IMR-90 (cell line): Measurements from ENCODE around the gene CABCOCO1. TPM values are rescaled to one million over a fixed set of nuclear protein-coding genes. Genes with fewer than 3 reads are reported as not detected.

Experiments used
- ATAC-seq: fragments of 200-7000 bp; cut with Tn5 transposase; 2 replicates; pipeline ENCODE4 v1.9.1; 2020; ENCODE audit warnings: low read depth, mild to moderate bottlenecking, moderate library complexity
- BruUV-seq: library from RNA; stranded (reverse); fragments of 400-500 nt; replicated peaks from 2 replicates; lab custom pipeline; 2021; lab: Mats Ljungman, UMichigan
- CTCF ChIA-PET: fragments of 300-600 bp; formaldehyde crosslinking; extraction: SDS; loops from one replicate; lab custom pipeline; 2021; ENCODE audit warnings: antibody characterized with exemption; lab: Yijun Ruan, JAX
- POLR2A ChIA-PET: fragments of 300-600 bp; sonication (Branson Sonifier 250); formaldehyde crosslinking; loops from one replicate; lab custom pipeline; 2022; ENCODE audit warnings: antibody characterized with exemption; ENCODE audit not compliant: unreplicated experiment; lab: Charles Lee
- DNase-seq: peaks from one replicate; pipeline ENCODE4 v3.0.0; 2013
- H2AFZ ChIP-seq: replicated peaks from 2 replicates; pipeline ENCODE3; 2013; ENCODE audit warnings: low read length, mild to moderate bottlenecking; ENCODE audit not compliant: poor library complexity
- H2AK5ac ChIP-seq: 2 replicates; pipeline ENCODE4 v1.6.1; 2013; ENCODE audit warnings: low read depth, low read length, inconsistent platforms
- H2AK9ac ChIP-seq: replicated peaks from 2 replicates; pipeline ENCODE3; 2013; ENCODE audit warnings: mild to moderate bottlenecking, low read depth, low read length, moderate library complexity; ENCODE audit not compliant: poor library complexity
- H2BK120ac ChIP-seq: 2 replicates; pipeline ENCODE4 v1.6.1; 2013; ENCODE audit warnings: low read depth, low read length, inconsistent platforms
- H2BK15ac ChIP-seq: 3 replicates; pipeline ENCODE4 v1.6.1; 2013; ENCODE audit warnings: low read depth, low read length, inconsistent platforms
- H2BK20ac ChIP-seq: 2 replicates; pipeline ENCODE4 v1.6.1; 2013; ENCODE audit warnings: low read depth, mild to moderate bottlenecking, inconsistent platforms, low read length, moderate library complexity
- H2BK5ac ChIP-seq: 2 replicates; pipeline ENCODE4 v1.6.1; 2013; ENCODE audit warnings: mild to moderate bottlenecking, low read depth, low read length, inconsistent platforms; ENCODE audit not compliant: poor library complexity, severe bottlenecking
- H3K14ac ChIP-seq: replicated peaks from 2 replicates; pipeline ENCODE4 v1.6.1; 2013; ENCODE audit warnings: low read depth, low read length, inconsistent platforms
- H3K18ac ChIP-seq: 2 replicates; pipeline ENCODE4 v1.6.1; 2013; ENCODE audit warnings: low read depth, low read length, control low read depth
- H3K23ac ChIP-seq: 2 replicates; pipeline ENCODE4 v1.6.1; 2013; ENCODE audit warnings: low read depth, low read length, inconsistent platforms
- H3K27ac ChIP-seq: 2 replicates; pipeline ENCODE4 v1.5.1; 2013; ENCODE audit warnings: mild to moderate bottlenecking, control low read depth, low read length; ENCODE audit not compliant: insufficient read depth
- H3K27me3 ChIP-seq: 2 replicates; pipeline ENCODE4 v1.6.1; 2013; ENCODE audit warnings: low read length; ENCODE audit not compliant: control insufficient read depth, insufficient read depth
- H3K36me3 ChIP-seq: 2 replicates; pipeline ENCODE4 v1.6.1; 2013; ENCODE audit warnings: low read length, mixed read lengths; ENCODE audit not compliant: control insufficient read depth, insufficient read depth
- H3K4ac ChIP-seq: 2 replicates; pipeline ENCODE4 v1.6.1; 2013; ENCODE audit warnings: low read depth, low read length, inconsistent platforms
- H3K4me1 ChIP-seq: 2 replicates; pipeline ENCODE4 v1.6.1; 2013; ENCODE audit warnings: low read length, mixed read lengths; ENCODE audit not compliant: control insufficient read depth, insufficient read depth
- H3K4me2 ChIP-seq: 2 replicates; pipeline ENCODE4 v1.6.1; 2013; ENCODE audit warnings: low read depth, mild to moderate bottlenecking, control low read depth, low read length, moderate library complexity
- H3K4me3 ChIP-seq: 2 replicates; pipeline ENCODE4 v1.5.1; 2013; ENCODE audit warnings: low read depth, mild to moderate bottlenecking, control low read depth, low read length, moderate library complexity; ENCODE audit not compliant: insufficient read depth
- H3K56ac ChIP-seq: 2 replicates; pipeline ENCODE4 v1.6.1; 2013; ENCODE audit warnings: low read length, inconsistent platforms; ENCODE audit not compliant: insufficient read depth; ENCODE audit errors: extremely low read depth
- H3K79me1 ChIP-seq, 2 experiments: 2 replicates each; pipeline ENCODE4 v1.6.1; 2013; ENCODE audit warnings: low read length in 2 of 2, inconsistent platforms in 1 of 2, low read depth in 1 of 2
- H3K9ac ChIP-seq: 2 replicates; pipeline ENCODE4 v1.6.1; 2013; ENCODE audit warnings: low read depth, low read length, control low read depth
- H3K9me1 ChIP-seq: 2 replicates; pipeline ENCODE4 v1.6.1; 2013; ENCODE audit warnings: low read length, inconsistent platforms; ENCODE audit not compliant: insufficient read depth
- H3K9me3 ChIP-seq: 2 replicates; pipeline ENCODE4 v1.6.1; 2013; ENCODE audit warnings: low read length; ENCODE audit not compliant: control insufficient read depth, insufficient read depth
- H4K20me1 ChIP-seq: 2 replicates; pipeline ENCODE4 v1.6.1; 2013; ENCODE audit warnings: low read length, inconsistent platforms; ENCODE audit not compliant: insufficient read depth
- H4K5ac ChIP-seq: 2 replicates; pipeline ENCODE4 v1.6.1; 2013; ENCODE audit warnings: mild to moderate bottlenecking, low read depth, low read length, control low read depth
- H4K8ac ChIP-seq, 2 experiments: 2 replicates each; pipeline ENCODE4 v1.6.1; 2013; ENCODE audit warnings: low read depth in 2 of 2, low read length in 2 of 2, control low read depth in 1 of 2, inconsistent platforms in 1 of 2
- H4K91ac ChIP-seq: 2 replicates; pipeline ENCODE4 v1.6.1; 2013; ENCODE audit warnings: low read depth, low read length, inconsistent platforms; ENCODE audit not compliant: insufficient read depth
- CHD1 ChIP-seq: IDR thresholded peaks from 2 replicates; pipeline ENCODE4 v1.6.1; 2012; ENCODE audit warnings: low read depth, low read length, improper control_type of control experiment
- ELK1 ChIP-seq: fragments of 150-350 bp; IDR thresholded peaks from 2 replicates; pipeline ENCODE4 v1.6.1; 2016; ENCODE audit warnings: low read depth, mild to moderate bottlenecking, low read length, moderate library complexity, borderline replicate concordance
- FOS ChIP-seq: fragments of 150-350 bp; IDR thresholded peaks from 2 replicates; pipeline ENCODE4 v1.6.1; 2016; ENCODE audit warnings: low read depth, low read length
- MAFK ChIP-seq: IDR thresholded peaks from 2 replicates; pipeline ENCODE4 v1.6.1; 2012; ENCODE audit warnings: low read depth, low read length, improper control_type of control experiment
- MAZ ChIP-seq: IDR thresholded peaks from 2 replicates; pipeline ENCODE4 v1.6.1; 2012; ENCODE audit warnings: low read depth, mild to moderate bottlenecking, low read length, improper control_type of control experiment, moderate library complexity, borderline replicate concordance
- MXI1 ChIP-seq: IDR thresholded peaks from 2 replicates; pipeline ENCODE4 v1.6.1; 2012; ENCODE audit warnings: low read depth, mild to moderate bottlenecking, low read length, moderate library complexity, borderline replicate concordance
- NFE2L2 ChIP-seq: fragments of 150-350 bp; IDR thresholded peaks from 2 replicates; pipeline ENCODE4 v1.6.1; 2016; ENCODE audit warnings: low read depth, mild to moderate bottlenecking, low read length
- POLR2A ChIP-seq: IDR thresholded peaks from 2 replicates; pipeline ENCODE4 v1.6.1; 2012; ENCODE audit warnings: mild to moderate bottlenecking, low read depth, low read length
- RAD21 ChIP-seq: IDR thresholded peaks from 2 replicates; pipeline ENCODE4 v1.6.1; 2012; ENCODE audit warnings: low read length, improper control_type of control experiment
- RCOR1 ChIP-seq: IDR thresholded peaks from 2 replicates; pipeline ENCODE4 v1.6.1; 2012; ENCODE audit warnings: mild to moderate bottlenecking, low read length, improper control_type of control experiment; ENCODE audit not compliant: insufficient replicate concordance
- SMC3 ChIP-seq: fragments of 150-350 bp; IDR thresholded peaks from 2 replicates; pipeline ENCODE4 v1.6.1; 2016; ENCODE audit warnings: low read depth, mild to moderate bottlenecking, antibody characterized with exemption, low read length, moderate library complexity
- whole genome bisulfite sequencing, 2 experiments: methylation state at CpG; one replicate each; pipeline versions ENCODE4 v1.1.5 to v1.1.7; 2013; ENCODE audit warnings: missing lambda C conversion rate in 2 of 2; ENCODE audit not compliant: insufficient read length in 1 of 2; ENCODE audit errors: extremely low coverage in 2 of 2; 5-methylcytosine and 5-hydroxymethylcytosine counted together
- dilution Hi-C: fragments of 300-500 bp; cut with HindIII; formaldehyde crosslinking; loops from one replicate; pipeline ENCODE4 v1.14.3; 2018; ENCODE audit warnings: low sequenced_read_pairs; ENCODE audit not compliant: unreplicated experiment
- in situ Hi-C: fragments of 300-500 bp; cut with MboI; formaldehyde crosslinking; loops from 3 replicates; pipeline ENCODE4 v1.14.3; 2019; ENCODE audit warnings: low sequenced_read_pairs, inconsistent platforms, mixed read lengths
- intact Hi-C: fragments of 100-400 bp; cut with micrococcal nuclease; formaldehyde crosslinking; loops from 2 replicates; pipeline ENCODE4 v1.10.0; 2022
- polyA plus RNA-seq, 3 experiments: library from polyadenylated mRNA; depleted of rRNA; stranded (reverse); fragments of >200 nt; gene quantifications; 2 replicates each; pipeline ENCODE4 v1.2.3, GENCODE V29; 2012; ENCODE audit warnings: low replicate concordance in 1 of 3
- total RNA-seq: library from RNA; depleted of rRNA; stranded (reverse); fragments of >200 nt; gene quantifications from 2 replicates; pipeline ENCODE4 v1.2.3, GENCODE V29; 2012

The CABCOCO1 gene
- total and polyA plus RNA-seq, 2 of the 4 experiments (the other 2 are of a cell fraction): 0.18 to 0.31 TPM

- H3K27ac ChIP-seq: no peak overlapping the region
- ATAC-seq (no peak), DNase-seq (no peak)
- BruUV-seq: no TSS peak
- H3K4ac ChIP-seq: no peak overlapping the region
- H4K20me1 ChIP-seq: no peaks in the 10 kb centered on the region
- ChIA-PET POLR2A (no interaction called here), CTCF (no interaction called here)
- H2AFZ ChIP-seq: no peak overlapping the region
- no peaks in the 10 kb centered on the region for H3K9me1 ChIP-seq
- H3K18ac ChIP-seq: no peak overlapping the region
- no peak overlapping the region for H2AK5ac ChIP-seq
- intact Hi-C loops (no loop called here), in situ Hi-C loops (no loop called here), dilution Hi-C loops (no loop called here)
- H3K9ac ChIP-seq: no peak overlapping the region
- H3K4me2 ChIP-seq: no peak overlapping the region
- H3K4me1 ChIP-seq: no peaks in the 10 kb centered on the region
- no peak overlapping the region for H3K4me3 ChIP-seq
- no peaks in the 10 kb centered on the region for H3K79me1 ChIP-seq
- no peak overlapping the region for H4K91ac ChIP-seq
- H2AK9ac ChIP-seq: no peak overlapping the region
- no peak overlapping the region for H4K8ac ChIP-seq
- no peaks in the 10 kb centered on the region for H3K27me3 ChIP-seq
- H2BK120ac ChIP-seq: no peak overlapping the region
- no peak overlapping the region for H4K5ac ChIP-seq
- no CpG with 5 or more reads among the region's 3 CpGs for WGBS, 2 experiments
- no peak overlapping the region for H3K56ac ChIP-seq
- H3K9me3 ChIP-seq: no peaks in the 10 kb centered on the region
- H2BK5ac ChIP-seq: no peak overlapping the region
- no peak overlapping the region for H3K14ac ChIP-seq
- H3K36me3 ChIP-seq: no peaks in the 10 kb centered on the region
- H3K23ac ChIP-seq: no peak overlapping the region
- TF ChIP-seq MXI1 (no peak), MAZ (no peak), CHD1 (no peak), NFE2L2 (no peak), POLR2A (no peak), FOS (no peak), ELK1 (no peak), RCOR1 (no peak), MAFK (no peak), RAD21 (no peak), SMC3 (no peak)
- H2BK15ac ChIP-seq: no peak overlapping the region
- no peak overlapping the region for H2BK20ac ChIP-seq
These were observed 29.8 kb downstream of the CABCOCO1 start for GRCh38 chr10:61692447-61693010.
